Rectal smooth muscle tissue (tissue), 1 donor: ENCODE results near the gene TIAM1.
A peak's percentile ranks its signal among the peaks of the same experiment; 100 is the strongest.

Experiments used
- H3K27ac ChIP-seq: one replicate; pipeline ENCODE4 v1.7.0; 2013; ENCODE audit warnings: low read depth, low read length, inconsistent platforms
- H3K27me3 ChIP-seq: one replicate; pipeline ENCODE4 v1.7.0; 2013; ENCODE audit warnings: low read length; ENCODE audit not compliant: control insufficient read depth, insufficient read depth
- H3K36me3 ChIP-seq: one replicate; pipeline ENCODE4 v1.7.0; 2013; ENCODE audit warnings: low read length; ENCODE audit not compliant: control insufficient read depth, insufficient read depth
- H3K4me1 ChIP-seq: one replicate; pipeline ENCODE4 v1.7.0; 2013; ENCODE audit warnings: low read length; ENCODE audit not compliant: control insufficient read depth, insufficient read depth
- H3K4me3 ChIP-seq: one replicate; pipeline ENCODE4 v1.7.0; 2013; ENCODE audit warnings: low read length
- H3K9ac ChIP-seq: one replicate; pipeline ENCODE4 v1.7.0; 2013; ENCODE audit warnings: low read length

Gene TIAM1

DNA sequence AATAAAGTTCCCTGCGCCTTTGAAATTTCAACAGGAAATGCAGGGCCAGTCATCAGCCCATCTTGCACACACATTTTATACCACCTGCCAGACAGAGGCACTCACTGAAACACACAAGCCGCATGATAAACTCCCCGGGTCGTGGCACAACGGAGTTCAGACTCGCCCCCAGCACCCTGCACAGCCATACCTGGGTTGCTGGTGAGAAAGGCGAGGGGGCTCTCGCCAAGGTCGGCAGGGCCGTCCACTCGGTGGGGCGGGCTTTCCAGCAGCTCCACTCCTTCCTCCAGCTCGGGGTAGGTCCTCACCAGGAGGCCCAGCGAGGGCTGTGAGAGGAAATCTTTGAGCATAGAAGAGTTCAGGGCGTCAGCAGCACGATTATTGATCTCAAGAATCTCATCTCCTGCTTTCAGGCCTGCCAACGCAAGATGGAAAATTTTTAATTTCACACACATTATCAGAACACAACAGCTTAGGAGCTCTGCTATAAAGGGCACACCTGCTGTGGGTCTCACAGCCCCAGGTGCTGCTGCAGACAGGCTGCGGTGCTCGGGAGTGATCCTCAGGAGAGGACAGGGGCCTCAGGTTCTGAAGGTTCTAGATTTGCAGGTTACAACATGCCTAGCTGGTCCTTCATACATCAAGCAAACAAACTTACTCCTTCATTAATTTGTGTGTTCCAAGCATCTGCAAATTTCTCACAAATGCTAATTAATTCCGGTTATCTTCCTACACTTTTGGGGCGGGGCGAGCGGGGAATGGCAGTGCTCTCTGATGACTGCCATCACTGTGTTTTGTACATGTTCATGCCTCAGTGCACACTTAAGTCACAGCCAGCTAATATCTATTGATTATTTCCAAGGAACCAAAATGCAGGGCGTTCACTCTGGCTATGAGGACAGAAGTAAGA is 161.6 kb downstream of the TIAM1 start:
- Histone ChIP-seq H3K4me3 (no peak overlapping the region), H3K27ac (no peak overlapping the region), H3K27me3 (no peaks in the 10 kb centered on the region)

DNA sequence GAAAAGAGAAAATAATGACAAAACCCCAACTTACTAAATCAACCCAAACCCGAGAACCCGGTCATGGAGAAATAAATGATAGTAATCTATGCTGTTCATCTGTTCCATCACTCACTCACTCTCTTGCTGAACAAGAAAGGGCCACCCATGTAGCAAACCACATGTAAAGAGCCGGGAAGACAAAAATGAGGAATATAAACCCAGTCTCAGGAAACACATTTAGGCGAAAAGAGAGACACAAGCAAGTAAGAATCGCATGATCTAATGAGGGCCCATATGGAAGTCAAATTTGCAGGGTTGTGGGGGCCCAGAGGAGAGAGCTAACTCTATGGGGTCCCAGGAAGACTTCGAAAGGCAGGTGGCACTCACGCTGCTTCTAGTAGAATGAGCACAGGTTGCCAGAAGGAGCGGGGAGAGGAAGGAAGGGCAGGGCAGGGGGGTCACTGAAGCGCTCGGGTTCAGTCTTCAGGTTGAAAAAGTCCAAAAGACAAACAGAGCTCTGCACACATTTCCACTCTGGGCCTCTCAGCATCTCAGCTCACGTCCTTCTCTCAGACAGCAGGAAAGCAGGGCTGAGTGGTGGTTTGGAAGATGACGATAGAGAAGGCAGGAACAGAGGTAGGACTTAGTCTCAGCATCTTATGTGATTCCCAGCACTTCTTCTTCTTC is 162.8 kb downstream of the TIAM1 start:
- Histone ChIP-seq H3K36me3 (no peaks in the 10 kb centered on the region), H3K9ac (no peak overlapping the region), H3K27me3 (no peaks in the 10 kb centered on the region), H3K4me1 (no peaks in the 10 kb centered on the region), H3K27ac (no peak overlapping the region), H3K4me3 (no peak overlapping the region)

More for the DNA sequence above, 161.6 kb downstream of the TIAM1 start:
- Histone ChIP-seq H3K4me1 (no peaks in the 10 kb centered on the region), H3K9ac (no peak overlapping the region), H3K36me3 (no peaks in the 10 kb centered on the region)

DNA sequence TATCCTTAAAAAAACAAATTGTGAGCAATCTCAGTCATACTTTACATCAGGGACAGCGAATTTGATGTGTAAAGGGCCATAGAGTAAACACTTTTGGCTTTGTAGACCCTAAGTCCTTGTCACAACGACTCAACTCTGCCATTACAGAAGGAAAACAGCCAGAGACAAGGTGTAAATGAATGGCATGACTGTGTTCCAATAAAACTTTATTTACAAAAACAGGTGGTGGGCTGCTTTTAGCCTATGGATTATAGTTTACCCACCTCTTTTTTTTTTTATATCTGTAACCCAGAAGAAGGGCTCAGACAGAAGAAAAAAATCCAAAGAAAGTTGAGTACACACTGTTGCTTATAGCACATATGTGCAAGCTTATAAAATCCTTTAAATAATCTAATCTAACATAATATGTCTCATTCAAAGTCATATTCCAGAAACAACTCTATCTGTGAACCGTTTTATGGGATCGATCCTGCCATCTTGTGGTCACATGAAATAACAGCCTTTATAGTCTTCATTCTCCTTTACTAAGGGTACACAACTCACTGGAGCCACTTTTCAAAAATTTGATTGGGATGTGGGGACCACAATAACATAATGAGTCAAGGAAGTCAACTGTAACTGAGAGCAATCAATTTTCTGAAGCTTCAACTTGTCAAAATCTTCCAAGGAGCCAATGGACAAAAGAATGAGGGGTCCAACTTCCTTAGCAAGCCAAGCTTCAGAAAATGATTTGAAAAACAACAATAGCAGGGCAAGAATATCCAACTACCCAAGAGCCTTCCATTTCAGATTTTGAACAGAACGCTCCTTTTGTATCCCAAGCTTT is 163.6 kb downstream of the TIAM1 start:
- Histone ChIP-seq H3K9ac (no peak overlapping the region), H3K4me3 (no peak overlapping the region), H3K27me3 (no peaks in the 10 kb centered on the region), H3K27ac (no peak overlapping the region), H3K4me1 (no peaks in the 10 kb centered on the region), H3K36me3 (no peaks in the 10 kb centered on the region)

DNA sequence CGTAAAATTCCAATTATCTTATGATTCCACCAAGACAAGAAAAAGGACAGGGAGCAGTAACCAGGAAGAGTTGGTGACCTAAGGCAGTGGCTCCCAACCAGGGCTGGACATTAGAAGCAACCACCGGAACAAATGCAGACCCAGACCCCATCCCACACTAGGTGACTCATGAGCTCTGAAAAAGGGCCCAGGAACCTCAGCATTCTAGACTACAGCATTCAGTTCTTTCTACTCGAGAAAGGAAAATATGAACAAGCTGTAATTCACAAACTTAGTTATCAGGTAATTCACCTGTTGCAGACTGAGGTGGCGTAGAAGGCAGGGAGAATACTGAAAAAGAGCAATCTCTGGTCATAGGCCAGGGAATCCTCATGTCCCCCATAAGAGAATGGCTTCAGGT is 167.3 kb downstream of the TIAM1 start:
- Histone ChIP-seq H3K27me3 (no peaks in the 10 kb centered on the region), H3K4me1 (no peaks in the 10 kb centered on the region), H3K27ac (no peak overlapping the region), H3K4me3 (no peak overlapping the region), H3K9ac (no peak overlapping the region), H3K36me3 (no peaks in the 10 kb centered on the region)

DNA sequence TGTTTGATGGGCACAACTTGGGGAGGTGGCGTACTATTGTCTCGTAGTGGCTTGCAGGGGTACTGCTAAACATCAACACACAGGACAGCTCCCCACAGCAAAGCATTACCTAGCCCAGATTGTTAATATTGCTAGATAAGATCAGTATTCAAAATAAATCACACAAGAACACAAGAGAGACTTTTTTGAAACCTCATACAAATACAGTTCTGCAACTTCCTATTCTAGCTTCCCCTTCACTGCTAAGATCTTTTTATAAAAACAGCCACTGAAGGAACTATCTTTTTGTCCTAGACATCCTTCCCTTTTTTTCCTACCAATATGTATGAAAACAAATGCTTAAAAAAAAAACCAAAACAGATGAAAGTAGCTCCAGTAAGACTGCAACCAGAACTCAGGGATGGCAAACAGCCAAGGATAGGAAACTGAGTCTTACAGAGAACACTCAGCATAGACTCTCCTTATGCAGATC is 167.9 kb downstream of the TIAM1 start:
- no peak overlapping the region for H3K27ac ChIP-seq
- no peak overlapping the region for H3K9ac ChIP-seq
- H3K4me1 ChIP-seq, result no peaks in the 10 kb centered on the region
- no peaks in the 10 kb centered on the region for H3K27me3 ChIP-seq
- H3K4me3 ChIP-seq, result no peak overlapping the region
- no peaks in the 10 kb centered on the region for H3K36me3 ChIP-seq

DNA sequence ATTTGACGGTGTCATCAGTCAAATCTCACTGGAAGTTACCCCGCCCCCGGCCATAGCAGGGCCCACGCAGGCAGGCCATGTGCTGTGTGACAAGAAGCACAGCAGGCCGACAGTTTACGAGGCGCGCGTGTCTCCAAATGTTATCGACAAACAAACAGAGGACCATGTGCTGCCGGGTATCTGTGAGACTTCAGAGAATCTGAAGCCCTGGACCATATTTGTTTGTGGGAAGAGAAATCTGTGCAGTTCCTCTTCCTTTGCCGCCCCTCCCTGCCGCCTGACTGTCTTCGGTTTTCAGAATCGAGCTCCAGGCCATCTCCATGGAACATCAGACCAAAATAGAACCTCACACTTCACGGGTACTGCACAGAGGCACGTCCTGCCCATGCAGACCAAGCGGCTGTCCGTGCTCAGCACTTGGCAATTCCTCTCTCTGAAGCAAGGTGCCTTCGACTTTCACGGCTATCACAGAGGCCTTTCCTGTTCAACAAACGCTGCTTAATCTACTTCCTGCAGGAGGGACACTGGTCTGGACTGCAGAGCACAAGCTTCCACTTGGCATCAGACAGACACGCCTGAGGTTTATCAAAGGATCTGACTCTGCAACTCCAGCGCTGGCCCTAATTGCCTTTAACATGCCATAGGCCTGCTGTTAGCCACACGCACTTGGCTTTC is 170.0 kb downstream of the TIAM1 start:
- no peak overlapping the region for H3K9ac ChIP-seq
- peak overlapping the region; percentile 22 for H3K27ac ChIP-seq
- no peaks in the 10 kb centered on the region for H3K36me3 ChIP-seq
- no peak overlapping the region for H3K4me3 ChIP-seq
- no peaks in the 10 kb centered on the region for H3K27me3 ChIP-seq
- H3K4me1 ChIP-seq, result no peaks in the 10 kb centered on the region

DNA sequence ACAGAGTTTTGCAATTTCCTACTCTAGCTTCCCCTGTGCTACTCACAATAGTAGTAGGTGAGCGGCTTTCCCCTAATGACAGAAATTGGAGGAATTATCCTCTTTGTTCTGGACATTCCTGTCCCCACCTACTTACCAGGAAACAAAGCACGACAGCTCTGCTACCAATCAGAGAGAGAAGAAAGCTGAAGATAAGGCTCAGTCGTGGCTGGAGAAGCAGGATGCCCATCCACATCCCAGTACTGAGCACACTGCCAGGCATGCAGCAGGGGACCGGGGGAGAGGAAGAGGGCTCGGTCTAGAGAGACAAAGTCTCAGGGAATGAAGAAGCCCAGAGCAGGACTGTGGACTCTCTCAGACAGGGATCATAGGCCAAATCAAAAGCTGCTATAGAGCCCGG is 171.7 kb downstream of the TIAM1 start:
- Histone ChIP-seq H3K36me3 (no peaks in the 10 kb centered on the region), H3K4me1 (no peaks in the 10 kb centered on the region), H3K9ac (no peak overlapping the region), H3K27ac (no peak overlapping the region), H3K4me3 (no peak overlapping the region), H3K27me3 (no peaks in the 10 kb centered on the region)

DNA sequence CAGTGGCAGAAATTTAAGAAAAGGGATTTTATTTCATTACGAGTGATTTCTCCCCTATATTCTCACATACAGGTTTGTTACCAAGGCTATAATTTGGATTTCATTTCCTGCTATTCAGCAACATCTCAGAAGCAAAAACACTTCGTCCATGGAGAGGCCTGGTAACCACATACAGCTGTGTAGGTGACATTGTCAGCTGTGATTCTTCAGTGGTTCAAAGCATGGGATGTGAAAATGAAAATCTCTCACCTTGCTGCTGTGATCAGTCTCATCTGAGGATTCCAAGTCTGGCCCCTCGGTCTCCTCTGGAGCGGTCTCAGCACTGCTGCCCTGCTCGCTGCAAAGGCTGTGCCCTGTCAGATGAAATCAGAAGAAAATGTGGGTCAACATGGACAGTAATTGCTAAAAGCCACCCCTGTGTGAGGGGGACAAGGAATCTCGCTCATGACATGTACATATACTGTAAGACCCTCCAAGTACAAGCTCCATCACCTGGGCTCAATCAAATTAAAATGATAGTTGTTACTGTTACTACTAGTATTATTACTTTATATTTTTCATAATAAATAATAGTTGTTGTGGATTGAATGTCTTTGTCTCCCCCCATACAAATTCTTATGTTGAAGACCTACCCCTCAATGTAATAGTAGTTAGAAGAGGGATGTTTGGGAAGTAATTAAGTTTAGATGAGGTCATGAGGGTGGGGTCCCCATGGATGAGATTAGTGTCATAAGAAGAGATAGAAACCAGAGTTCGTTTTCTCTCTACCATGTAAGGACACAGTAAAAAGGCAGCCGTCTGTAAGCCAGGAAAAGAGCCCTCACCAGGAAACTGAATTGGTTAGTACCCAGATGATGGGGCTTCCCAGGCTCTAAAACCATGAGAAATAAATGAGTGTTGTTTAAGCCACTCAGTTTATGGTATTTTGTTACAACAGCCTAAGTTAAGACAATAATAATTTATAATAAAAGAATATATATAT is 179.1 kb downstream of the TIAM1 start:
- no peak overlapping the region for H3K4me3 ChIP-seq
- no peak overlapping the region for H3K9ac ChIP-seq
- H3K27me3 ChIP-seq, result no peaks in the 10 kb centered on the region
- no peaks in the 10 kb centered on the region for H3K36me3 ChIP-seq
- H3K4me1 ChIP-seq, result no peaks in the 10 kb centered on the region
- H3K27ac ChIP-seq, result no peak overlapping the region

DNA sequence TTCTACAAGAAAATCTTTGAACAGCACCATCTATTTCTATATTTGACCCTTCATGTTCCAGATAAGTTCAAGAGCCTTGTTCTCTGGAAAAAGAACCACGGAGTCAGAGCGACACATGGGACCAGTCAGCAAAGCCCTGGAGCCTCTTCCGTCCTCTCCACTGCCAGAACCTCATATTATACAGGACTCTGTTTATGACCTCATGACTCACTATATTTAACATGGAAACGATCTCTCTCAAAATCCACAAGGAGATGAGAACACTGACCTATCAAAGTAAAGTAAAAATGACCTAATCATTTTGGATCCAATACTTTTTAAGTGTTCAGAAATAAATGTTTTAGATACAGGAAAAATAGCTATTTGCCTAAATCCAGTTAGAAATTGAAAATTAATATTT is 181.2 kb downstream of the TIAM1 start:
- H3K36me3 ChIP-seq, result no peaks in the 10 kb centered on the region
- H3K4me3 ChIP-seq, result no peak overlapping the region
- H3K27me3 ChIP-seq, result no peaks in the 10 kb centered on the region
- no peaks in the 10 kb centered on the region for H3K4me1 ChIP-seq
- H3K27ac ChIP-seq, result no peak overlapping the region
- no peak overlapping the region for H3K9ac ChIP-seq

DNA sequence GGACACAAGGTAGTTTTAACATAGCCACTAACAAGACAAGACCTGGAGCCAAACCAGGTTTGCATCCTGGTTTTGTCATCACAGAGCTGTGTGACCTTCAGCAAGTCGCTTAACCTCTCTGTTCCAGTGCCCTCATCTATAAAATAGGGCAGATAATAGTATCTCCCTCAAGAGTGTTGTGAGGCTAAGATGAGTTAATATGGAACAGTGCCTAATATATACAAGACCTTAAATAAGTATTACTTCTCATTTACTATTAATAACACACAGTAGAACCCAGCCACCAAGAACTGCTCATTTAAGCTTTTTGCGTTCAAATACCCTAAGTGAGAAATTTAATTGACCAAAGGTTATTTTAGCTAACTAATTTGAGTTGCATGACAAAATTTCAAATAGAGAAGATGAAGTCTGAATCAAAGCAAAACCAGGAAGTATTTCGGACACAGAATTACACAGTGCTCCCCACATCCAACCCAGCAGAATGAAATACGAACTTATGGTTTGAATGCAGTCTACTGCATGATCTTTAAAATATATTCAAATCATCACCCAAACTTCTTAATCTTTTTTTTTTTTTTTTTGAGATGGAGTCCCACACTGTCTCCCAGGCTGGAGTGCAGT is 181.9 kb downstream of the TIAM1 start:
- H3K9ac ChIP-seq, result no peak overlapping the region
- no peak overlapping the region for H3K4me3 ChIP-seq
- no peaks in the 10 kb centered on the region for H3K27me3 ChIP-seq
- H3K36me3 ChIP-seq, result no peaks in the 10 kb centered on the region
- H3K4me1 ChIP-seq, result no peaks in the 10 kb centered on the region
- H3K27ac ChIP-seq, result no peak overlapping the region

DNA sequence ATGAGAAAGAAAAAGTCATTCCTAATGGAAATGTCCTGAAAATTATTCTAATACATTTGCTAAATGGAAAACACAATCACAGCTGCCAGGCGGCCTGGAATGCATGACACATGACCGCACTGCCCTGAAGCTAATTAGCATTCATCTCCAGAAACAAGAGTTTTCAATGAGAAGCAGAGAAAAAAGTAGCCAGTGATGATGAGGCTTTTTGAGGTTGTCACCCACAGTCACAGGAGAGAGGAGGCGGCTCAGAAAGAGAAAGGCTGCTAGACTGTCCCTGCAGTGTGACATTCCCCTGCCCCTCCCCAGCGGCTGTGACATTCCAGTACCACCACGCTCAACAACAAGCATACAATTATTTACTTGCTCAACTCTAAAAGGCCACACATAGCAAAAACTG is 182.9 kb downstream of the TIAM1 start:
- Histone ChIP-seq H3K9ac (no peak overlapping the region), H3K4me3 (no peak overlapping the region)

More for the DNA sequence above, 182.9 kb downstream of the TIAM1 start:
- H3K36me3 ChIP-seq, result no peaks in the 10 kb centered on the region
- no peaks in the 10 kb centered on the region for H3K4me1 ChIP-seq
- no peaks in the 10 kb centered on the region for H3K27me3 ChIP-seq
- no peak overlapping the region for H3K27ac ChIP-seq
